K562 (cell line): Measurements from ENCODE around the gene SPNS1. TPM values are rescaled to one million over a fixed set of nuclear protein-coding genes. Genes with fewer than 3 reads are reported as not detected.

Source experiments
- ADNP ChIP-seq: fragments of 200-800 bp; sonication (Bioruptor generic); IDR thresholded peaks from 2 replicates; pipeline ENCODE4 v1.6.1; 2016; ENCODE audit warnings: missing genetic modification characterization, missing compliant biosample characterization
- AFF1 ChIP-seq, 2 experiments: fragments of 450-650 bp; IDR thresholded peaks; 2 replicates each; pipeline ENCODE4 v1.6.1; 2018; ENCODE audit warnings: mild to moderate bottlenecking in 2 of 2, low read depth in 1 of 2; ENCODE audit not compliant: partially characterized antibody in 2 of 2
- CHD2 ChIP-seq: IDR thresholded peaks from 2 replicates; pipeline ENCODE4 v1.6.1; 2011; ENCODE audit warnings: low read depth, low read length
- E2F1 ChIP-seq: sonication (generic); formaldehyde crosslinking; IDR thresholded peaks from 2 replicates; pipeline ENCODE4 v1.8.1; 2023; ENCODE audit warnings: mild to moderate bottlenecking, missing genetic modification reagents, moderate library complexity
- ESRRA ChIP-seq: fragments of 450-650 bp; IDR thresholded peaks from 2 replicates; pipeline ENCODE4 v1.6.1; 2014; ENCODE audit warnings: low read depth, mild to moderate bottlenecking, moderate library complexity, borderline replicate concordance
- GABPA ChIP-seq: fragments of 200-800 bp; sonication (Bioruptor generic); conservative IDR thresholded peaks from 2 replicates; pipeline ENCODE4 v1.6.1; 2016; ENCODE audit warnings: low read depth, missing genetic modification characterization, missing compliant biosample characterization
- HDAC8 ChIP-seq: fragments of 450-650 bp; IDR thresholded peaks from 2 replicates; pipeline ENCODE4 v1.6.1; 2016; ENCODE audit warnings: mild to moderate bottlenecking, missing genetic modification characterization, moderate library complexity, missing compliant biosample characterization
- LEF1 ChIP-seq: fragments of 450-650 bp; IDR thresholded peaks from 2 replicates; pipeline ENCODE4 v1.6.1; 2016; ENCODE audit warnings: mild to moderate bottlenecking
- MAZ ChIP-seq, 2 experiments: fragments of 450-650 bp in 1 of 2; sonication (generic) in 1 of 2; formaldehyde crosslinking; IDR thresholded peaks in 1 of 2; conservative IDR thresholded peaks in 1 of 2; 2 replicates each; pipeline versions ENCODE4 v1.4.0 to v1.5.0; 2020; ENCODE audit warnings: mild to moderate bottlenecking in 1 of 2, missing genetic modification reagents in 1 of 2
- NR2C1 ChIP-seq, 2 experiments: fragments of 450-650 bp; IDR thresholded peaks; 2 replicates each; pipeline ENCODE4 v1.6.1; 2017; ENCODE audit warnings: mild to moderate bottlenecking in 2 of 2, antibody characterized with exemption in 1 of 2, inconsistent platforms in 1 of 2, missing compliant biosample characterization in 1 of 2, missing genetic modification characterization in 1 of 2
- PRDM10 ChIP-seq: fragments of 450-650 bp; IDR thresholded peaks from 2 replicates; pipeline ENCODE4 v1.6.1; 2018; ENCODE audit not compliant: partially characterized antibody
- SLC30A9 ChIP-seq: fragments of 250-450 bp; sonication (Bioruptor Pico); IDR thresholded peaks from 2 replicates; pipeline ENCODE4 v1.8.0; 2022; ENCODE audit warnings: mild to moderate bottlenecking, moderate library complexity
- YY1 ChIP-seq, 3 experiments: IDR thresholded peaks; 2 replicates each; pipeline ENCODE4 v1.6.1; 2011; ENCODE audit warnings: low read length in 2 of 3, mild to moderate bottlenecking in 2 of 3, moderate library complexity in 2 of 3, borderline replicate concordance in 1 of 3, control low read depth in 1 of 3, low read depth in 1 of 3; ENCODE audit not compliant: insufficient read depth in 3 of 3, insufficient replicate concordance in 2 of 3, control insufficient read depth in 1 of 3, insufficient read length in 1 of 3; ENCODE audit errors: extremely low read depth in 1 of 3
- ZNF175 ChIP-seq: fragments of 200-800 bp; sonication (Bioruptor generic); IDR thresholded peaks from 2 replicates; pipeline ENCODE4 v1.6.1; 2016; ENCODE audit warnings: low read depth, mild to moderate bottlenecking, missing genetic modification characterization, missing compliant biosample characterization
- ZZZ3 ChIP-seq: fragments of 450-650 bp; IDR thresholded peaks from 2 replicates; pipeline ENCODE4 v1.6.1; 2016; ENCODE audit warnings: antibody characterized with exemption, mild to moderate bottlenecking, moderate library complexity
- polyA plus RNA-seq, 8 experiments: library from polyadenylated mRNA; depleted of rRNA in 4 of 8; stranded (reverse) in 5 of 8; unstranded in 3 of 8; fragments of >200 nt; fragmentation: Nextera tagmentation in 2 of 8; fragmentation: Illumina TruSeq in 1 of 8; extraction: Ambion mirVana in 2 of 8; extraction: Trizol in 1 of 8; gene quantifications; 2 replicates each; pipeline versions ENCODE4 v1.2.1 to v1.2.3, GENCODE V29; 2011 to 2014; ENCODE audit warnings: inconsistent platforms in 1 of 8, missing spikeins in 1 of 8
- total RNA-seq, 7 experiments: library from RNA; depleted of rRNA in 6 of 7; stranded (reverse); fragments of >200 nt in 6 of 7; fragmentation: Illumina TruSeq in 2 of 7; extraction: Trizol in 2 of 7; gene quantifications; 2 replicates each; pipeline versions ENCODE4 v1.2.1 to v1.2.3, GENCODE V29; 2011 to 2021; ENCODE audit warnings: low replicate concordance in 1 of 7

Gene SPNS1
- total and polyA plus RNA-seq, 9 of the 15 experiments (the other 6 are each of a cell fraction or from before 2014, with no cell fraction given) = 0.58 to 64.9 (median 13.7) TPM

- TF ChIP-seq AFF1 (IDR thresholded peaks at IDR 0.05; ENCODE audit: low read depth in 1 of 2, partially characterized antibody in 2 of 2) (peak in 1 of 2 experiments; percentile 63), SLC30A9 (CRISPR knock-in tag) (no peak), YY1 (IDR thresholded peaks at IDR 0.05; ENCODE audit: borderline replicate concordance in 1 of 3, control insufficient read depth in 1 of 3, extremely low read depth in 1 of 3, insufficient read depth in 3 of 3, insufficient read length in 1 of 3, insufficient replicate concordance in 2 of 3, low read depth in 1 of 3, low read length in 2 of 3) (peak in 1 of 3 experiments; percentile 66), NR2C1 (IDR thresholded peaks at IDR 0.05) (0 out of 2 replicates have a peak, but pooled peaks have one; percentile 20), NR2C1 (tag; IDR thresholded peaks at IDR 0.05) (no peak), CHD2 (0 out of 2 replicates have a peak, but pooled peaks have one; percentile 39), MAZ (CRISPR knock-in tag; conservative IDR thresholded peaks at IDR 0.05 in 1 of 2, IDR thresholded peaks at IDR 0.05 in 1 of 2) (peak in 1 of 2 experiments; percentile 76; a peak in 2 of 4 replicates), LEF1 (0 out of 2 replicates have a peak, but pooled peaks have one; percentile 39), PRDM10 (peak; percentile 40), GABPA (0 out of 2 replicates have a peak, but pooled peaks have one; percentile 29), E2F1 (CRISPR knock-in tag) (peak; percentile 53; the same call in 1 of the 2 replicates), ADNP (tag) (no peak), ZZZ3 (no peak), ESRRA (peak; percentile 27; the same call in 1 of the 2 replicates), ZNF175 (CRISPR knock-in tag) (no peak), HDAC8 (tag) (no peak)
Observed at GRCh38 chr16:28935924-28936783, 38.4 kb upstream of the SPNS1 start (continued).
